ENCODE measurements around the gene EPHA6.
"Not testable (repeated sequence)": the region's sequence is repeated elsewhere in the genome, so short reads cannot be mapped to it uniquely, and the experiment has no call there.

- TF ChIP-seq, protein P1, sequence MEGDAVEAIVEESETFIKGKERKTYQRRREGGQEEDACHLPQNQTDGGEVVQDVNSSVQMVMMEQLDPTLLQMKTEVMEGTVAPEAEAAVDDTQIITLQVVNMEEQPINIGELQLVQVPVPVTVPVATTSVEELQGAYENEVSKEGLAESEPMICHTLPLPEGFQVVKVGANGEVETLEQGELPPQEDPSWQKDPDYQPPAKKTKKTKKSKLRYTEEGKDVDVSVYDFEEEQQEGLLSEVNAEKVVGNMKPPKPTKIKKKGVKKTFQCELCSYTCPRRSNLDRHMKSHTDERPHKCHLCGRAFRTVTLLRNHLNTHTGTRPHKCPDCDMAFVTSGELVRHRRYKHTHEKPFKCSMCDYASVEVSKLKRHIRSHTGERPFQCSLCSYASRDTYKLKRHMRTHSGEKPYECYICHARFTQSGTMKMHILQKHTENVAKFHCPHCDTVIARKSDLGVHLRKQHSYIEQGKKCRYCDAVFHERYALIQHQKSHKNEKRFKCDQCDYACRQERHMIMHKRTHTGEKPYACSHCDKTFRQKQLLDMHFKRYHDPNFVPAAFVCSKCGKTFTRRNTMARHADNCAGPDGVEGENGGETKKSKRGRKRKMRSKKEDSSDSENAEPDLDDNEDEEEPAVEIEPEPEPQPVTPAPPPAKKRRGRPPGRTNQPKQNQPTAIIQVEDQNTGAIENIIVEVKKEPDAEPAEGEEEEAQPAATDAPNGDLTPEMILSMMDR (conservative IDR thresholded peaks at IDR 0.05 in 1 of 2, IDR thresholded peaks at IDR 0.05 in 1 of 2; ENCODE audit: low read depth in 1 of 2, low read length in 2 of 2): not testable (repeated sequence)
- not testable (repeated sequence) for TF ChIP-seq EZH2 (IDR thresholded peaks at IDR 0.05; ENCODE audit: low read length, missing control alignments)
Measured at GRCh38 chr3:97480696-97481289, 666.4 kb downstream of the EPHA6 start.
